HG03521 (cell line): ENCODE results near the gene NAP1L1.
A peak's percentile ranks its signal among the peaks of the same experiment; 100 is the strongest.

Experiments used
- ATAC-seq: cut with Tn5 transposase; IDR thresholded peaks from one replicate; pipeline ENCODE4 v1.9.1; 2021; ENCODE audit warnings: mild to moderate bottlenecking, moderate library complexity; ENCODE audit not compliant: unreplicated experiment

Gene NAP1L1

DNA sequence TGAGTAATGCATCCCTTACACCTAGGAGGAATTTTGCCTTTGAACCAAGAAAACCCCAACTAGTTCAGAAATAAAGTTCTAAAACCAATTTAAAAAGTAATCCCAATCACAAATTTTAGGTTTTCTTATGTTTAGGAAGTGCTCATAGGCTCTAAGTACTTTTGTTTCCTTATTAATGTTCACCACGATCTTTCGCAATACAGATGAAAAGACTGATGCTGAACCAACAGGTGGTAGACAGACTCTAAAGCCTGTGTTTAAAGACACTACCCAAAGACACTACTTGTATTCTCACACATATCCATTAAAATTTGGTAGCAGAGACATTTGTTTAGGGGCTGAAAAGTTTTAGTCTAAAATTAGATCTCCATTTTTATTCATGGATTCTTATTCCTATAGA, 42.3 kb downstream of the NAP1L1 start:
- no peak for ATAC-seq

DNA sequence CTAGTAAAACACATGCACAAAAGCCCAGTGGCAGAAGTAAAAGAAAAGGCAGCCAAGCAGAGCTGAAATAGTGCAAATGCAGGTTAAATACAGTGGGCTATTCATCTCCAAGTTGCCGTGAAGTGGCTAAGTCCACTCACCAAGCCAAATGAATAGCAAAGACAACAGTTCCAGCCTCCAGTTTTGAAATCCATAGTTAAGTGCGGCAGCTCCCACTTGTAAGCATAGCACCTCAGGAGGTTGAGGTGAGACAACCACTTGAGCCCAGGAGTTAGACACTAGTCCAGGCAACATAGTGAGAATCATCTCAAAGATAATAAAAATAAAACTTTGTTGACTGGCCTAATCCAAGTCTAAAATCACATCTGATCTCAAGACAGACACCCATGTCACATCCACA, 43.1 kb downstream of the NAP1L1 start:
- ATAC-seq, result no peak

DNA sequence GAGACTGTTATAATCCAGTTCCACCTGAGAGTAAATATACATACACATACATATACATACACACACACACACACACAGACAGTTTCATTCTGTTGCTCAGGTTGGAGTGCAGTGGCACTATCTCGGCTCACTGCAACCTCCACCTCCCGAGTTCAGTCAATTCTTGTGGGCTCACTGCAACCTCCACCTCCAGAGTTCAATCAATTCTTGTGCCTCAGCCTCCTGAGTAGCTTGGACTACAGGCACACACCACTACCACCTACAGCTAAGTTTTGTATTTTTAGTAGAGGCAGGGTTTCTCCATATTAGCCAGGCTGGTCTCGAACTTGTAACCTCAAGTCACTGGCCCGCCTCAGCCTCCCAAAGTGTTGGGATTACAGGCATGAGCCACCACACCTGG, 44.0 kb downstream of the NAP1L1 start:
- no peak for ATAC-seq

DNA sequence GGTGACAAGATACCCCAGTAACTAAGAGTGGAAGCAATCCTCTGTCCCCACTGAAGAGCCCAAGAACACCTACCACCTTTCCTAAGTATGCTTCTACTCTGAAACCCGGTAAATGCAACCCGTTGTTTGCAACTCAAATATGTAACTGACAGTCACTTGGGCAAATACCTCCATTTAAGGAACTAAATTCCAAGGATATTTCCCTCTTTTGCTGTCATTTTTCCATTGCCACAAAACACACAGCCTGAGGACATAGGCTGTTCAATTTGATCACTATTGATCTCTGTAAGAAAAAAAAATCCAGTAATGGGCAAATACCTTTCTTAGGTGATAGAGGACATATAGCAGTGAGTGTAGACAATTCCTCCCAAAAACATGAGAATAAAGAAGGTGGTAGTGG, 46.3 kb downstream of the NAP1L1 start:
- ATAC-seq, result no peak

DNA sequence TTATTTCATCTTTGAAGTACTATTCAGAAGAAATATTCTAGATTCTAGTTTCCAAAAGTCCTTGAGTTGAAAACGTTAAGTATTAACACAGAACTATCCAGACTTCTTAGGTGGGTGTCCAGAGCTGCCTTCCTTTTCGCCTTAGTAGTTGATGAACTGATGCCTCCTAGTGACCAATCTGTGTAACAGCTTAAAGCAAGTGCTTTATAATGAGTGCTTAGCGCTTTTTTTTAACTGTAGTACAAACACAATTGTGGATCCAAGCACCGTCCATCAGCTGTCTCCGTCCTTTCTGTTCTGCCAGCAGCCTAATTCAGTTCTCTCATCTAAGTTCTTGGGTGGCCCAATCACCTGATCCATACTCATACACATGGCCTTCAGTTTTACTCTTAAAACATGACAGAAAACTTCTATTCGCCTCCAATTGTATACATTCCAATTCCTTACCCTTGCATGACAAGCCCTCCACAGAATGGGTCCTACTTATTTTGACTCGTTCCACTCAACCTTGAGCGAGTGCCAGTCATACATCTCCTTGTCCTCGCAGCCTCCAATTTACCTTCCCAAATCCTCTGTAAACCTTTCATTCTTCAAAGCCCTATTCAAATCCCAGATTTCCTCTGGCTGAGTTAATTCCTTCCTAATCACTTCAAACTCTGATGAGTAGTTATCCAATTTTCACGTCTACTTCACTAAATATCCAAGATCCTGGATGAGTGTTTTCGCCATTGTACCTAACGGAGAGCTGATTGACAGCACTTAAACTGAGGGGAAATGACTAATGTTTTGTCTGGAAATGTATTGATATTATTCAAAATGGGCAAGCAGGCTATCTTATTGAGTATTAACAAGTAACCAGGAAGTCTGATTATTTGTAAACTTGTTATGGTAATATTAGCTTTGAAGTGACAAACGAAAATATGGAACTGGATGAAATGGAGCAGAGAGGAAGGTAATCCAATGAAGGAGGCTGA, 47.1 kb downstream of the NAP1L1 start:
- ATAC-seq, result peak; percentile 70

DNA sequence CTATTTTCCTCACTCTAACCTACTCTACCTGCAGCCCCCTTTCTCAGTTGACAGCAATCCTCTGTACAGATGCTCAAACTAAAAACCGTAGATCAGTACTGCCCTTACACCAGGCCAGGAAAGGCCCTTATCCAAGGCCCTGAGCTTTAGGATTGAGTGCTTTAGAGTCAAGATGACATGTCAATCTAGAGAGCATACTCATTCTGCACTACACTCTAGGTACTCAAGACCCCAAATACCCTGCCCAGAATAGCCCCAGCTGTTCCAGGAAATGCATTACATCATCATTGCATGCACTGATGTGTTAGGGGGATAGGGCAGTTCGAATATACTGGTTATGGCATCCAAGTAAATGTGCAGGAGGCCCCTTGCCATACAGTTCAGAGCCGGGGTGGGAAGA, 49.4 kb downstream of the NAP1L1 start:
- ATAC-seq, result no peak

DNA sequence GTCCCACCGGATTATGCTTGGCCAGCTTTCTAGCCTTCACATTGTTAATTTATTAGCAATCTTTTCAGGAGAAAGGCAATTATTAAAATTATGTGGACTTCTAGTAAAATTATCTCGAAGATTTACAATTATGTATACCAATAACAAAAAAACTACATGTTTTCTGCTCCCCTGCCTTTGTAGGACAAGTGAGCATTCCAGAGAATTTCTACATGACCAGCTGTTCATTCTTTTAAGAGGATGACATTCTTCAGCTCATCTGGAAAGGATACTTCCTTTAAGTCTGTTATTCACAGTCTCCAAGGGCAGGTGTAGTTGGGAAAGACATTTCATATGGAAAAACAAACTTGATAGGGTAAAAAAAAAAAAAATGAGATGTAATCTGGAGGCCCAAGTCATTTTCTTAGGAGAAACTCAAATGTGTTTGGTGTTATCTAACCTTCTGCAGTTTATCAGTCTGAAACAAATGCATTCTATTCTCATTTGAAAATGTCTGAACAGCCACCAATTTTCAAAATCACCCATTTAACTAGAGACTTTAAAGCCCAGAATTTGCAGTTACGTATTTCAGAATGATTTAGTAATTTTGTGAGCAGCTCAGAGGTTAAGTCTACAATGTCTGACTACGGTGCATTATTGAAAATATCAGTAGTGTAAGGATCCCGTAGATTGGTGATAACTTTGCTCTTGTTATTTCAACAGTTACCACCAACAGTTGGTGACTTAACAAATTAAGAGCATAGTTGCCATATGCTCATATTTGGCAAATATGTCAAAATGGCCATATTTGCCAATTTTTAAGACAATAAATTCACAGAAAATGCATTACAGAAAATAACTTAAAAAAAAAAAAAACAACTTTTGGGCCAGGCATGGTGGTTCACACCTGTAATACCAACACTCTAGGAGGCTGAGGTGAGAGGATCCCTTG, 51.1 kb downstream of the NAP1L1 start:
- ATAC-seq, result no peak

DNA sequence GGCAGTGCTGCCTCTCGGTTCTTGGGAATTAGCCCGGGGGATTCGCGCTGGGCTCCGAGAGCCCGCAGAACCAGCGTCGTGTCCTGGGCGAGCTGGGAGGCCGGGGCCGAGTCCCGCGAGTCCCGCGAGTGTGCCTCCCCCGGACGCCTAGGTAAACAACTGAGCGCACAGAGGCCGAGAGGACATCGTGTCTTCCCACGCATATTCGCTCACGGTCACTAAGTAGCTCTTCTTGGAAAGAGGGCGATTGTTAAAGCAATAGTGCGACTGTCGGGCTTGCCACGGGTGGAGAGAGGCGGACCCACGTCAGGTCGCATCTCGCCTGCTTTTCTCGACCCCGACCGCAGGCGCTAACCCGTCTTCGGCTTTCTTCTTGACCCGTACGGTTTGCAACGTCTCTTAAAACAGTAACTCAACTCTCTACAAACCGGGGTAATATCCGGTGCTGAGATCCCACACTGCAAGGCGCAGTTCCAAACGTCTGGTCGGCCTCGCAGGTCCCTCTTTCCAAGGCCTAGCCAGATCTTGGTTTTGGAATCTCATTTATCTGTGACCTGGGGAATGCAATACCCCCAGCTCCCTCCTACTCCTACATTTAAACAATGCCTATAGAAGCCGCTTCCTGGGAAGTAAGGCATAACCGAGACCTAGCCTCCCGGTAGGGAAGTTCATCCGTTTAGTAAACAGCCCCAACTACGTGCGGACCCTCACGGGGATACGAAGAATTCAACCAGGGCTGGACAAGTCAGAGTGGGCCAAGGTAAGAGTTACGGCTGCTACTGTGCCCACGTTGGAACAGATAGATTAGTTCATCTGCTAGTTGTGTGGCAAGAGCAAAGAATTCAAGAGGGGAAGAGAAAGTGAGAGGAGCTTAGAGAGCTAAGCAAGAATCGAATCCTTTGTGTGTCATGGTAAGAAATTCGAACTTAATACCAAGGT, 52.2 kb downstream of the NAP1L1 start:
- peak; percentile 30 for ATAC-seq

DNA sequence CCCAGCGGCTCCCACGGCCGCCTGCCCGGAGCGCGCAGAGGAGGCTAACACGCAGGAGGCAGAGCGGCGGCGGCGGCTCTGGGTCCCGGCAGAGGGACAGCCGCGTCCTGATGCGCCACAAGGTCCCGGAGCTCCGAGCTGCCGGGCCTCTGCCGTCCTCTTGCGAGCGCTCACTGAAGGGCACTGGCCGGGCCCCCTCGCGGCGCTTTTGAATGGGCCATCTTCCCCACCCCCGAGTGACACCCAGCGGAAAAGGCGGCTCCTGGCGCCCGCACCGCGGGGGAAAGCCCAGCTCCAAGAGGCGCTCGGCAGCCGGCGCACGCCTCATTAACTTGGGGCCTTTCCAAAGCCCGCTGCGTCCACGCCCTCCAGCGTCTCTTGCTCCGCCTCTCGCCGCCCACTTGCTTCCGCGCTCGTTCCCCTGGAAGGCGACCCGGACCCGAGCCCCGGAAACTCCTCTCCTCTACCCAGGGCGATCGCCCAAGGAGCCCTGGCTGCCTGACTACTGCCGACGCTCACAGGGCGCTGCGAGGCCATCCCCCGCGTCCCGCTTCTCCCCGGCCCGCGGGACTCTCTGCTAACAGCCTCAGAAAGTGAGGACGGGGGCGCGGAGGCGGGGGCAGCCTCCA, 53.0 kb downstream of the NAP1L1 start, which contains the start of gene PHLDA1:
Gene PHLDA1, minus strand, starts transcription at position 363 of the 629 bp plus-strand sequence.
- peak; percentile 74 for ATAC-seq

DNA sequence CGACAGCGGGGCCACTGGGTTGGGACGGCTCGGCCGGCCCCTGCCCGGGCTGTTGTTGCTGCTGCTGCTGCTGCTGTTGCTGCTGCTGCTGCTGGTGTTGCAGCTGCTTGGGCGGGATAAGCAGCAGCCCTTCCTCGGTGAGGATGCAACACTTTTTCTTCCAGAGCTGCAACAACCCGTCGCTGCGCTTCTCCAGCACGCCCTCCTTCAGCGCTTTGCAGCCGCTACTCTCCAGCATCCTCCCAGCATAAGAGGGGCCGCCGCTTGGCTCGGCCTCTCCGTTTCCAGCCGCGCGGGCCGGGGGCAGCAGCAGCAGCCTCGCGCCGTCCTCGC, 53.4 kb downstream of the NAP1L1 start:
- peak; percentile 9 for ATAC-seq

DNA sequence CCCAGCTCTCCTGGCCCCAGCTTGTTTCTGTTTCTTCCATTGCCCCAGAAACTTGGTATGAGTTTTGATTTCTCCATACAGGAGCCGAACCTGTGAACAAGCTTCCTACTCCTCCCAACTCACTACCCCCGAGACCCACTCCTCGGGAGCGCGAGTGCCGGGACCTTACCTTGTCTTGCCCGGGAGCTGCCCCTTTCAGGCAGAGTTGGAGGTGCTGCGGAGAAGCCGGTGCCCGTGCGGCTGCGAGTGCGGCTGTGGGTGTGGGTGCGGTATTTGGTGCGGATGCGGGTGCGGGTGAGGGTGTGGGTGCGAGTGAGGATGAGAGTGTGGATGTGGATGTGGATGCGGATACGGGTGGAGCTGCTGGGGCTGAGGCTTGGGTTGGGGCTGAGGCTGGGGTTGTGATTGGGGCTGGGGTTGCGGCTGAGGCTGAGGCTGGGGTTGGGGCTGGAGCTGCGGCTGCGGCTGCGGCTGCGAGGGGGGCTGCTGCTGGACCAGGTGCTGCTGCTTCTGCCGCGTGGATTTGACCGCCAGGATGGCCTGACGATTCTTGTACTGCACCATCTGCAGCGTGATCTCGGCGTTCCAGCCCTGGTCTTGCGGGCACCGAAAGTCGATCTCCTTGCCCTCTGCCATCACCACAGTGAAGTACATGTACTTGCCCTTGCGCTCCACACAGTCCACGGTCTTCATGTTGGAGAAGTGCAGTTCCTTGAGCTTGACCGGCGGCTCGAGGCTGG, 54.0 kb downstream of the NAP1L1 start:
- no peak for ATAC-seq

DNA sequence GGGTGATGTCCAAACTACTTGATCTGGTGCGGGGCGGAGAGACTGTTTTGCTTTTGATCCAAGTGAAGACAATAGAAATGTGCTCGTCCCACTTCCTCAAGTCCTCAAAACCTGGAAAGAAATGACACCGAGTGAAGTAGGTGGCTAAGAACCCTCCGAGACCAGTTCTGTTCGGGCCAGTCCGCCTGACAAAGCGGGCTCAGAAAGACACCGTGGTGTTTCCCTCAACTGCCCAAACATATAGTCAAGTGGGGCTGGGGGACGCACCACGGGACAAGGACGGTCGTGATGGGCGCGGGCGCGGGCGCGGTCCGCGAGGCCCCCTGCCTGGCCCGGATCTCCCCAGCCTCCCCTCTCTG, 54.5 kb downstream of the NAP1L1 start:
- ATAC-seq, result no peak

DNA sequence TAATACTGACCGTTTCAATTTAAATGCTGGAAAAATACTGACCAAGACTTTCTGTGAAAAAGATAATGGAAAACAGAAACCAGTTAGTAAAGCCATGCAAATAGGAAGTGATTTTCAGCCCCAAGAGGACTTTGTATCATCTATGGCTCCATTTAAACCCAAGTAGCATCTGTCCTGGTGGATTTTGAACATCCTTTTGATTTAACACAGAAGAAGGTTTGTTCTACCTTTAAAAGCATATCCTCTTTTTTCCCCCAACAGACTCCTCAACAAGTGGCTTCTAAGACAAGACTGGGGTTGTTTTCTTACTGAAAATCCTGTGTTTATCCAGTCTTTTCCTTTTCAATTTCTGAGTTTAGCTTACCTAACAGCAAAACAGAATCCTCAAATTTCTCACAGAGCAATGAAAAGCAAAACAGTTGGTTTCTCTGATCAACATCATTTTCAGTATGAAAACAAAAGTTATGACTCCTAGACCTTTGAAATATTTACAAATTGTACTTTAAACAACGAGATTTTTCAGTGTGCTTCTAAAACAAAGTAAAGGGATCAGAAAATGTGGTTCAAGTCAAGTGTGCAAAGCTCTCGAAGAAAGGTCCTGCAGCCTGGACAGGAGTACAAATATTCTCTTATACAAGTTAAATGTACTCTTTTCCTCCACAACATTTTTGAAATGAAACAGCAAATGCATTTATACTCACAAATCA, 55.8 kb downstream of the NAP1L1 start:
- ATAC-seq, result no peak

DNA sequence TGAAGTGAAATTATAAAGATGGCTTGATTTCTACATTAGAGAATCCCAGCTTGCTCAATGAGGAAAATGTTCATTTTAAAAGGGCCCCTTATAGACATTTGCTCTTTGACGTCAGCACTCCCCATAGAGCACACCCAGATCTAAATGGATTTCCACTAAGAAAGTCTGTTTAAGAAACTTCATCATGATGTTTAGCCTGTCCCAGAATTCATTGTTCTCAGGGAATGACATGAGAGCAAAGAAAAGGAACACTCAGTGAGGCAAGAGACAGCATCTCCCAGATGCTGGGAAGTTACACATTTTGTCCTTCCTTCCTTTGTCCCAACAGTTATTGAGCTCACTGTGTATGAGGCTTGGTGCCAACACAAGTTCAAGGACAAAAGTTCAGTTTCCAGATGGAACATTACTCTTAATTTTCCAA, 57.8 kb downstream of the NAP1L1 start:
- ATAC-seq, result no peak

DNA sequence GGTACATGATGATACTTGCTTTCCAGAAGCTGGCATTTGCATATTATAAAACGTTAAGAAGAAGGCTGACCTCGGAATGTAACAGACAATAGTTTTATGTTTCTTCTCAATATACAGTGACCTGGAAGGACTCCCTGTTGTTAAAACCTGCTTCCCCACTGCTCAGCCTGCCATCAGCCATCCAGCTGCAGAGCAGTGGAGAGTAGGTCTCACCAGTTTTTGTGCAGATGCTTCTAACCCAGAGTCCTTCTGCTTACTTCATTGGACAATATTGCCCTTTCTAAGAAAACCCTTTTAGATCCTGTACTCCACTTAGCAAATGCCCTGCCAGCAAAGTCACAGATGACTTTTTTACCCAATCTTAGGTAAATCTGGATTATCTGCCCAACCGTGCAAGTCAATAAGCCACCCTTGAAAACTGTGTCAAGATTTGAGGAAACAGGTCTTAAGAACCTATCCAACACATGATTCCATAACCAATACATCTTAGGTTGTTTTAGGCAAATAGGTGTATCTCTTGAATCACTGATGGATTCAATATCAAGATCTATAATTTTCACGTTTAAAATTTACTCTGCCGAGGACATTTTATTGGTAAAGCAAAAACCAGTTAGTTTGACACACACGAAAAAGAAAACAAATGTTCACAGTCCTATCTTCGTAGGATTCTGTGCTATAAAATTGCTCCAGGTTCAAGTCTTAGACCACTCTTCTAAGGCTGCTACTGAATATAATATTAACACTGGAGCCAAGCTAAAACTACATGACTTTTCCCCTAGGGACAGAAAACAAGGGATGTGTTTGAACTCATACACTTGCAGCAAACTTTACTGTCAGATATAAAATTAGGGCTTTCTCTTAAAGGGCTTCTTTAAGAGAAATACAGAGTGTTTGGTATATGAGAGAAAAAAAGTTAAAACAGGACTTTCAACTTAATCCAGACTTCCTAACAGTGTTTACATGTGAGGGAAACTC, 58.6 kb downstream of the NAP1L1 start:
- no peak for ATAC-seq

DNA sequence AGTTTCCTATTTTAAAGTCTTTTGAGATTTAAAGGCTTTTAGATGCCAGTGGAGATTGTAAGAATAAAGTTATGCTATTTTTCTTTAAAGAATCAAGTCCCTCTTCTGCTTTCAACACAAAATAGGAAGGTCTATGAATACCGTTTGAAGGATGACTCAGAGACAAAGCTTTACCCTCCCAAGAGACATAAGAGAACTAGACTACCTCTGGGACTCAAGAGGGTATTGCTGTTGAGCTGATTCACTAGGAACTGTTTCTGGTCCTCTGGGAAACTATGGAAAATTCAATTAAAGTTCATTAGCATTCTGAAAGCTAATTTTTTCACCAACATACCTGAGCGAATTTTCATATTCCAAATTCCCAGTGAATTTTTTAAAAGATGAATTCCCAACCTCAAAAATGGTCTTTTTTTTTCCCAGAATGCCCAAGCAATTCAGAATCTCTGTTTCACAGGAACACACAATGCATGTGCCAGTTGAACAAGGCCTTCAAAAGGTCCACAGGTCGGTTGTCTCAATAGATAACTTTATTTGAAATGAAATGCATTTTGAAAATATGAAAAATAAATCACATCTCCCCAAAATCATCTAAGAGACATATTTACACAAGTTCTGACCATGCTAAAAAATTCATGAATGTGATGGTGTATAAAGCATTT, 59.4 kb downstream of the NAP1L1 start:
- no peak for ATAC-seq

DNA sequence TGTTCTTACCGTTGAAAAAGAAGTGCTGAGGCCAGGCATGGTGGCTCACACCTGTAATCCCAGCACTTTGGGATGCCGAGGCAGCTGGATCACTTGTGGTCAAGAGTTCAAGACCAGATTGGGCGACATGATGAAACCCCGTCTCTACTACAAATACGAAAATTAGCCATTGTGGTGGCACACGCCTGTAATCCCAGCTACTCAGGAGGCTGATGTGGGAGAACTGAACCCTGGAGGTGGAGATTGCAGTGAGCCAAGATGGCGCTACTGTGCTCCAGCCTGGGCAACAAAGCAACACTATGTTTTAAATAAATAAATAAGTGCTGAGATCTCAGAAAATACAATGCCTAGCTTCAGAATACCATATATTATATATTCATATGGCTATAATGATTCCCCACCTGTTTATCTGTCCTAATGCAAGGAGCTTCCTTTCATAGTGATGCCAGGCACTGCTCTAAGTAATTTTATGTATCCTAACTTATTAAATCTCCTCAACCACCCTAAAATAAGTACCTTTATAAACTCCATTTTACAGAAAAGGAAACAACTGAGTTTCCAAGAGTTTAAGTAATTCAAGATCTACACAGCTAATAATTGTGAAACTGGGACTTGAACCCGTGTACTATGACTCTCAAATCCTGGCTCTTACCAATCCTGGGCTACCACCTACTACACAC, 60.2 kb downstream of the NAP1L1 start:
- ATAC-seq, result no peak
